GM12873 (cell line): ENCODE data around the gene BID.

Experiments used
- CTCF ChIP-seq: IDR thresholded peaks from 2 replicates; pipeline ENCODE4 v1.5.1; 2012; ENCODE audit warnings: low read depth, mild to moderate bottlenecking, moderate library complexity, low read length, control low read depth; ENCODE audit not compliant: insufficient read depth; ENCODE audit errors: missing control alignments

The BID gene

GRCh38 chr22:17787716-17788330, 13.6 kb upstream of the BID start:
- no peak for TF ChIP-seq CTCF

DNA sequence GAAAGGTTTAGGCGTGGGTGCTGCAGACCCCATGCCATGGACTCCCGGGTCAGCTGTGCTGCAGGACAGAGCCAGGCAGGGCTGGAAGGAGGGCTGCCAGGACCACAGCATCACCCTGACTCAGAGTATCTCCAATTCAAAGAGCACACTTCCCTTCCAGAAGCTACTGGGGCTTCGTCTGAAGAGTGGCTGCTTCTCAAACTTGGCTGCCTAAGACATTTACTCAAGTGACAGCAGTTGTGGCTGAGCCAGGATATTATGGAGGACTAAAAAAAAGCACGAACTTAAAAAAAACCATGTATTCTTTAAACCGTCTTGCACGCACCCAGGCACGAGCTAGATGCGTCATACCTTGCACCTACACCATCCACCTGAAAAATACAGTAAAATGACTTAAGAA, 13.0 kb upstream of the BID start:
- no peak for TF ChIP-seq CTCF

DNA sequence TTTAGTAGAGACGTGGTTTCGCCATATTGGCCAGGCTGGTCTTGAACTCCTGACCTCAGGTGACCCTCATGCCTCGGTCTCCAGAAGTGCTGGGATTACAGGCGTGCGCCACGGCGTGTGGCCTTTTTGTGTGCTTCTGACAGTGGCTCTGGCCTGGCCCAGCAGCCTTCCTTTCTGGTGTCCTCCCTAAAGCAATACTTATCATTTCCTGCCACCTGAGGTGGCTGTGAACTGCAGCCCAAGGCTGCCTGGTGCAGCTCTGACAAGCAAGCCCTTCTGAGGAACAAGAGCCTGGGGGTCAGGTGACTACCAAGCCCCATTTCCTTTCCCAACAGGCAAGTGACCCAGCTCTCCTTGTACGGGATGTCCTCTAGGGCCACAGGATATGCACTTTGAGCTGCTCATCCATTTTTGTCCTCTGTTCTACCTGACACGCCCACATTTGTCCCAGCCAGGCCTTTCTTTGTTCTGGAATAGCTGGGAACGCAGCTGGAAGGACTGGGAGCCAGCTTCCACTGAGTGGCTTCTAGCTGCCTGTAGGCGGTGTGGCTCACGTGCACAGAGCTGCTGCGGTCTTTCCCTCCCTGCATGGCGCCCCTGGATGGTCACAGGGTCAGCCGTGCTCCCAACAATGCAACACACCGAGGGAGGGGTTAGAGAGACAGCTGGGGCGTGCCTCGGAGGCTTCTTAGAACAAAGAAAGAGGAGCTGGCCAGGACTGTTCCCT, 12.3 kb upstream of the BID start:
- no peak for TF ChIP-seq CTCF

DNA sequence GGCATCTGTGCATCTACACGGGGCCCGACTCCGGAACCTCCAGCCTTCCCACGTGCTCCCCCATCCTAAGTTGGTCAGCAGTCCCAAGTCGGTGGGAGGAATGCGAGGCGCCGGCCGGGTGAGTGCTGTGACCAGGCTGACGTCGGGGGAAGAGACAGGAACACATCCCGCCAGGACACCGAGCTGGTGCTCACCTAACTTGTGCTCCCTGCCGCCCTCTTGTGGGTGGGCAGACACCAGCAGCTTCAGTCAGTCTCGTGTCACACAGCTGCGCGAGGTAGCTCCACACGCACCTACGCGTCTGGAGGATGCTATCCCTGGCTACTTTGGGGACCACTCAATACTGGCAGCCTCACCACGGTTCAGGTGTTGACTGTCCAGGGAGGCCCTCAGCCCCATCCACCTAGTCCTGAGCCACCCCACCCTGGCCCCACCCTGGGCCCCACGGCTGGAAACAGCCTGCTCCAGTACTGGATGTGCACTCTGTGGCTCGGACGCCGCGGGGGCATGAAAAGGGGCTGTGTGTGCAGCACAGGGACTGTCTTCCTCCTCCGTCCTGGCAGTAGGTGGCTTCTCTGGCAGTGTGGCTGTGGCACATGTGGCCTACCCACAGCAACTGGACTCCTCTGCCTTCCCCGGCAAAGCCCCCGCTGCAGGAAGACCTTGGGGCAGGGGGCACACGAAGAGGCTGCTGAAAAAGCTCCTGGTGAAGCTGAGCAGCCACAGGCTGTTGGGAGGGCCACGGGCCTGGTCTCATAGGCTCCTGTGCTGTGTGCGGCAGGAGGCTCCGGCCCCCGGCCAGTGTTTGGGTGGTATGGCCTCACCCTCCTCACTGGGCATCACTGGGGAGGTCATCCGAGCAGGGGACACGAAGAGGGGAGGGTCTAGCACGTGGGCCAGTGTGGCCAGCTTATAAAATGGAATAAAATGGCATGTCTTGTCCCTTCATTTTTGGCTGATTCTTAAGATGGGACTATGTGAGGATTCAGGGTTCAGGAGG, 11.2 kb upstream of the BID start:
- TF ChIP-seq CTCF: peak; percentile 78

DNA sequence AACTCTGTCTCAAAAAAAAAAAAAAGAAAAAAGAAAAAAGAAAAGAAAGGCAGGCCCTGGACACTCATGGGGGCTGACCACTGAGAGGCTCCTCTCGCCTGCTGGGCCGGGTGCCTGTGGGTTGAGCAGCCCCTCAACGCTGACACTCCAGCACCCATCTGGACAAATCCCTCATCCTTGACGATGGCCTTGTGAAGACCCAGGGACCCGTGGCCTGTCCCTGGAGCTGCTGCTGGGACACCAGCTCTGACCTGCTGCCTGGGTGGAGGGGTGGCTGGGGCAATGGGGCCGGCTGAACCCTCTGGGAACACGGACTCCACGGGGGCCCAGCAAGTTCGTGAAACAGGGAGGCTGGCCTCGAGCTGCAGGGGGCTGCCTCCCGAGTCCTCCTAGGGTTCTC, 10.5 kb upstream of the BID start:
- TF ChIP-seq CTCF: no peak

DNA sequence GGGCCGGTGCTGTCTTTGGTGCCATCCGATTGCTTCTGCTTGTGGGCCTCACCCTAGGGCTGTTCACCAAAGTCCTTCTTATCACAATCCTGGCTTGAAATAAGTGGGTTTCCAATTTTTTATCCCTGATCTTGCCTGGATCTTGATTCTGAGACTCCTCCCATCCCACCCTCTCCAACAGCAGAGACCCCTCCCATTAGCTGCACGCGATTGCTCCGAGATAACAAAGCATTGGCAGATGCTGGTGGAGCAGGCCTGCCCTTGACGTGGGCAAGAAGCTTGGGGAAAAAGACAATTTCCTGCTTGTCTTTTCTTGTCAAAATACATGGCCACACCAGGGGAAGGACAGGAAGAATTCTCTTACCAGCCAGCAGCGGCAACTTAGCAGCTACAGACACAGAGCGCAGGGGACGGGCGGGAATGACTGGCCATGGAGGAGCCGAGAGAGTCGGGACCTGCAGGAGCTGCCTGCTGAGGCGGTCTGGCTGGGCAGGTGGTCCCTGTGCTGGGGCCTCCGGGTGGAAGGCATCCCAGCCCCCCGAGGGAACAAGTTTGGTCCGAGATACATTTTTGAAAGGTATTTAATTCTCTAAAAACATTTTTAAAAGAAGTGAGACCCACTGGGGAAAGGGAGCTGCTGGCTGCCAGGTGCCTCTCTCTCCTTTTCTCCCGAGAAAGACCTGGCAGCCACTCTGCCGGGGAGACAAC, 9.7 kb upstream of the BID start:
- TF ChIP-seq CTCF: no peak
